ENCODE measurements around the gene IRF9. TPM values are rescaled to one million over a fixed set of nuclear protein-coding genes. Genes with fewer than 3 reads are reported as not detected.

Gene IRF9
- total and polyA plus RNA-seq, 2 of the 13 experiments (the other 11 are each of a cell fraction or from before 2014, with no cell fraction given): 14.9 to 49.7 TPM

DNA sequence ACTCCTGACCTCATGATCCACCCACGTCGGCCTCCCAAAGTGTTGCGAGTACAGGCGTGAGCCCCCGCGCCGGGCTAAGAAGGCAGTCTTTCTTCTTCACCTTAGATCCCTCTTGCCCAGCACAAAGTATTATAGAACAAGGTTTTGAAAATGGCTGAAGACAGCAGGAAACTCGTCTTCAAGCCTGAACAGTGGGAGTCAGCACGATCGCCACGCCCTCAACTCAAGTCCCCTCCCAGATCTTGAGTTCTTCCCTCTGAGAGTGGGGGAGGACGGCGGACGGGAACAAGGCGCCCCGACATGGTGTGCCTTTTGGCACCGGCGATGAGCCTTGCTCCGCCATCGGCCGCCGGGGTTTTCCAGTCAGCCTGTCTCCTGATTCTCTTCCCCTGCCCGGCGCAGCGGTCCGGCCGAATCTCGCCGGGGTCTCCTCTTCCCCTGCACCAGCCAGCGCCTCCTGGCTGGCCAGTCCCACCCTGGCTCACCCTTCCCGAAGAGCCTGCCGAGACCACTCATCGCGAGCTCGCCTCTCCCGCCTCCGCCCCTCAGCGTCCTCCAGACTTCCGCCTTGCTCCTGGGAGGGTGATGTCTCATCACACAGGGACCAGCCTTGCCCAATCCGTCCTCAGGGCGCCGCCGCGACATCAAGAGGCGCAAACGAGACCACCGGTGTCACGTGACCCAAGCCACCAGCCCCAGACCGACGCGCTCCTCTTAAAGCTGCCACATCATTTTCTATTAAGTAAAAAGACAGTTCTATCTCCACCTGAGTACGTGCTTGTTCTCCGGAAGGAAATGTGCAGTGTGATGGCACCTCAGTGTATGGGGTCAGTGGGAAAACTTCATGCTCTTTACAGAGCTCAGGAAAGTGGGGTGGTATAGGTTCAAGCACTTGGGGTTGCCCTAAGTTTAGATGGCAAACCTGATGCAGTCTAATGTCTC, 52.1 kb downstream of the IRF9 start, which contains the start of gene CHMP4A (continued):
- TF ChIP-seq, protein P1, sequence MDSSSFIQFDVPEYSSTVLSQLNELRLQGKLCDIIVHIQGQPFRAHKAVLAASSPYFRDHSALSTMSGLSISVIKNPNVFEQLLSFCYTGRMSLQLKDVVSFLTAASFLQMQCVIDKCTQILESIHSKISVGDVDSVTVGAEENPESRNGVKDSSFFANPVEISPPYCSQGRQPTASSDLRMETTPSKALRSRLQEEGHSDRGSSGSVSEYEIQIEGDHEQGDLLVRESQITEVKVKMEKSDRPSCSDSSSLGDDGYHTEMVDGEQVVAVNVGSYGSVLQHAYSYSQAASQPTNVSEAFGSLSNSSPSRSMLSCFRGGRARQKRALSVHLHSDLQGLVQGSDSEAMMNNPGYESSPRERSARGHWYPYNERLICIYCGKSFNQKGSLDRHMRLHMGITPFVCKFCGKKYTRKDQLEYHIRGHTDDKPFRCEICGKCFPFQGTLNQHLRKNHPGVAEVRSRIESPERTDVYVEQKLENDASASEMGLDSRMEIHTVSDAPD (CRISPR knock-in tag; IDR thresholded peaks at IDR 0.05): peak; percentile 76
- TF ChIP-seq, protein P2, sequence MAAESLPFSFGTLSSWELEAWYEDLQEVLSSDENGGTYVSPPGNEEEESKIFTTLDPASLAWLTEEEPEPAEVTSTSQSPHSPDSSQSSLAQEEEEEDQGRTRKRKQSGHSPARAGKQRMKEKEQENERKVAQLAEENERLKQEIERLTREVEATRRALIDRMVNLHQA (CRISPR knock-in tag; IDR thresholded peaks at IDR 0.05): 0 out of 2 replicates have a peak, but pooled peaks have one; percentile 49
- TF ChIP-seq DPF2 (CRISPR knock-in tag; IDR thresholded peaks at IDR 0.05; ENCODE audit: borderline replicate concordance, low read depth): peak; percentile 48; the same call in 1 of the 2 replicates
- TF ChIP-seq ZC3H13 (CRISPR knock-in tag; IDR thresholded peaks at IDR 0.05): peak; percentile 96
- peak; percentile 81 for TF ChIP-seq SRF (IDR thresholded peaks at IDR 0.05; ENCODE audit: low read depth, low read length)
- TF ChIP-seq ZNF143 (CRISPR knock-in tag; IDR thresholded peaks at IDR 0.05): peak; percentile 82
- TF ChIP-seq, protein P3, sequence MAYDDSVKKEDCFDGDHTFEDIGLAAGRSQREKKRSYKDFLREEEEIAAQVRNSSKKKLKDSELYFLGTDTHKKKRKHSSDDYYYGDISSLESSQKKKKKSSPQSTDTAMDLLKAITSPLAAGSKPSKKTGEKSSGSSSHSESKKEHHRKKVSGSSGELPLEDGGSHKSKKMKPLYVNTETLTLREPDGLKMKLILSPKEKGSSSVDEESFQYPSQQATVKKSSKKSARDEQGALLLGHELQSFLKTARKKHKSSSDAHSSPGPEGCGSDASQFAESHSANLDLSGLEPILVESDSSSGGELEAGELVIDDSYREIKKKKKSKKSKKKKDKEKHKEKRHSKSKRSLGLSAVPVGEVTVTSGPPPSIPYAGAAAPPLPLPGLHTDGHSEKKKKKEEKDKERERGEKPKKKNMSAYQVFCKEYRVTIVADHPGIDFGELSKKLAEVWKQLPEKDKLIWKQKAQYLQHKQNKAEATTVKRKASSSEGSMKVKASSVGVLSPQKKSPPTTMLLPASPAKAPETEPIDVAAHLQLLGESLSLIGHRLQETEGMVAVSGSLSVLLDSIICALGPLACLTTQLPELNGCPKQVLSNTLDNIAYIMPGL (CRISPR knock-in tag; IDR thresholded peaks at IDR 0.05; ENCODE audit: borderline replicate concordance in 1 of 2, low read depth in 1 of 2): peak; percentile 96 to 98; a peak in 3 of 4 replicates
- TF ChIP-seq, protein P4, sequence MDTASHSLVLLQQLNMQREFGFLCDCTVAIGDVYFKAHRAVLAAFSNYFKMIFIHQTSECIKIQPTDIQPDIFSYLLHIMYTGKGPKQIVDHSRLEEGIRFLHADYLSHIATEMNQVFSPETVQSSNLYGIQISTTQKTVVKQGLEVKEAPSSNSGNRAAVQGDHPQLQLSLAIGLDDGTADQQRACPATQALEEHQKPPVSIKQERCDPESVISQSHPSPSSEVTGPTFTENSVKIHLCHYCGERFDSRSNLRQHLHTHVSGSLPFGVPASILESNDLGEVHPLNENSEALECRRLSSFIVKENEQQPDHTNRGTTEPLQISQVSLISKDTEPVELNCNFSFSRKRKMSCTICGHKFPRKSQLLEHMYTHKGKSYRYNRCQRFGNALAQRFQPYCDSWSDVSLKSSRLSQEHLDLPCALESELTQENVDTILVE (CRISPR knock-in tag; IDR thresholded peaks at IDR 0.05): peak; percentile 97
- TF ChIP-seq ZFAT (CRISPR knock-in tag; conservative IDR thresholded peaks at IDR 0.05): no peak
- peak; percentile 98 for TF ChIP-seq ZNF501 (CRISPR knock-in tag; IDR thresholded peaks at IDR 0.05)
- peak; percentile 88 for TF ChIP-seq MED8 (CRISPR knock-in tag; IDR thresholded peaks at IDR 0.05; ENCODE audit: insufficient replicate concordance)
- TF ChIP-seq HDAC2 (CRISPR knock-in tag; IDR thresholded peaks at IDR 0.05): peak; percentile 97
- TF ChIP-seq NPAS2 (CRISPR knock-in tag; IDR thresholded peaks at IDR 0.05; ENCODE audit: borderline replicate concordance): no peak
- no peak; the same call in 1 of the 2 replicates for TF ChIP-seq ZNF468 (CRISPR knock-in tag; IDR thresholded peaks at IDR 0.05)
- TF ChIP-seq ZIK1 (CRISPR knock-in tag; IDR thresholded peaks at IDR 0.05; ENCODE audit: borderline replicate concordance, low read depth): peak; percentile 99
- TF ChIP-seq YY1 (IDR thresholded peaks at IDR 0.05; ENCODE audit: insufficient read depth, insufficient replicate concordance, low read depth, low read length): peak; percentile 83
- TF ChIP-seq, protein P5, sequence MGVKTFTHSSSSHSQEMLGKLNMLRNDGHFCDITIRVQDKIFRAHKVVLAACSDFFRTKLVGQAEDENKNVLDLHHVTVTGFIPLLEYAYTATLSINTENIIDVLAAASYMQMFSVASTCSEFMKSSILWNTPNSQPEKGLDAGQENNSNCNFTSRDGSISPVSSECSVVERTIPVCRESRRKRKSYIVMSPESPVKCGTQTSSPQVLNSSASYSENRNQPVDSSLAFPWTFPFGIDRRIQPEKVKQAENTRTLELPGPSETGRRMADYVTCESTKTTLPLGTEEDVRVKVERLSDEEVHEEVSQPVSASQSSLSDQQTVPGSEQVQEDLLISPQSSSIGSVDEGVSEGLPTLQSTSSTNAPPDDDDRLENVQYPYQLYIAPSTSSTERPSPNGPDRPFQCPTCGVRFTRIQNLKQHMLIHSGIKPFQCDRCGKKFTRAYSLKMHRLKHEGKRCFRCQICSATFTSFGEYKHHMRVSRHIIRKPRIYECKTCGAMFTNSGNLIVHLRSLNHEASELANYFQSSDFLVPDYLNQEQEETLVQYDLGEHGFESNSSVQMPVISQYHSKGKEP (CRISPR knock-in tag; IDR thresholded peaks at IDR 0.05): peak; percentile 90; the same call in 1 of the 2 replicates
- peak; percentile 98 for TF ChIP-seq ATF7-NPFF (CRISPR knock-in tag; IDR thresholded peaks at IDR 0.05; ENCODE audit: low read depth)
- 0 out of 2 replicates have a peak, but pooled peaks have one; percentile 86 for TF ChIP-seq NCOA5 (CRISPR knock-in tag; IDR thresholded peaks at IDR 0.05)

Measured in HepG2 (cell line).